Mesendoderm (in vitro differentiated cells): ENCODE measurements around the gene IGF1R.

Experiments
- DNase-seq: peaks from one replicate; pipeline ENCODE4 v3.0.0; 2013
- H2AK5ac ChIP-seq: 2 replicates; pipeline ENCODE4 v1.6.1; 2013; ENCODE audit warnings: low read length, inconsistent platforms
- H2BK120ac ChIP-seq: 2 replicates; pipeline ENCODE4 v1.6.1; 2013; ENCODE audit warnings: low read depth, mild to moderate bottlenecking, low read length, moderate library complexity, mixed read lengths
- H2BK15ac ChIP-seq: replicated peaks from 2 replicates; pipeline ENCODE4 v1.6.1; 2013; ENCODE audit warnings: low read depth, mild to moderate bottlenecking, moderate library complexity
- H2BK5ac ChIP-seq: 2 replicates; pipeline ENCODE4 v1.6.1; 2013; ENCODE audit warnings: low read length, inconsistent platforms
- H3K18ac ChIP-seq: 2 replicates; pipeline ENCODE4 v1.6.1; 2013; ENCODE audit warnings: mild to moderate bottlenecking, low read length, mixed read lengths
- H3K23ac ChIP-seq: one replicate; pipeline ENCODE4 v1.6.1; 2013; ENCODE audit warnings: low read length
- H3K27ac ChIP-seq: 2 replicates; pipeline ENCODE4 v1.5.1; 2013; ENCODE audit warnings: low read depth, mild to moderate bottlenecking, inconsistent platforms, low read length, moderate library complexity
- H3K27me3 ChIP-seq: 2 replicates; pipeline ENCODE4 v1.6.1; 2013; ENCODE audit warnings: low read length, control low read depth, mild to moderate bottlenecking, inconsistent platforms; ENCODE audit not compliant: insufficient read depth, poor library complexity
- H3K36me3 ChIP-seq: 2 replicates; pipeline ENCODE4 v1.6.1; 2013; ENCODE audit warnings: low read length, inconsistent platforms; ENCODE audit not compliant: control insufficient read depth, insufficient read depth
- H3K4ac ChIP-seq: one replicate; pipeline ENCODE4 v1.6.1; 2013; ENCODE audit warnings: low read depth, mild to moderate bottlenecking, low read length, moderate library complexity
- H3K4me1 ChIP-seq: 2 replicates; pipeline ENCODE4 v1.6.1; 2013; ENCODE audit warnings: low read depth, low read length, inconsistent platforms; ENCODE audit not compliant: control insufficient read depth
- H3K4me2 ChIP-seq: 2 replicates; pipeline ENCODE4 v1.6.1; 2013; ENCODE audit warnings: low read length
- H3K4me3 ChIP-seq: 2 replicates; pipeline ENCODE4 v1.5.1; 2013; ENCODE audit warnings: mild to moderate bottlenecking, low read length
- H3K56ac ChIP-seq: one replicate; pipeline ENCODE4 v1.6.1; 2013; ENCODE audit warnings: low read length
- H3K79me1 ChIP-seq: 2 replicates; pipeline ENCODE4 v1.6.1; 2013; ENCODE audit warnings: low read length, inconsistent platforms
- H3K79me2 ChIP-seq: 2 replicates; pipeline ENCODE4 v1.6.1; 2013; ENCODE audit warnings: mild to moderate bottlenecking, low read length; ENCODE audit not compliant: control insufficient read depth, insufficient read depth
- H3K9ac ChIP-seq: 2 replicates; pipeline ENCODE4 v1.6.1; 2013; ENCODE audit warnings: low read length, inconsistent platforms
- H4K5ac ChIP-seq: one replicate; pipeline ENCODE4 v1.6.1; 2013; ENCODE audit warnings: low read length
- H4K8ac ChIP-seq: one replicate; pipeline ENCODE4 v1.6.1; 2013; ENCODE audit warnings: low read depth, mild to moderate bottlenecking, control low read depth, low read length, moderate library complexity
- WGBS: extraction: QIAGEN DNeasy Blood & Tissue Kit; methylation state at CpG from one replicate; pipeline ENCODE4 v1.1.7; 2013; ENCODE audit warnings: low lambda C conversion rate, missing lambda C conversion rate; ENCODE audit not compliant: insufficient coverage; ENCODE audit errors: extremely low coverage; 5-methylcytosine and 5-hydroxymethylcytosine counted together

The IGF1R gene

DNA sequence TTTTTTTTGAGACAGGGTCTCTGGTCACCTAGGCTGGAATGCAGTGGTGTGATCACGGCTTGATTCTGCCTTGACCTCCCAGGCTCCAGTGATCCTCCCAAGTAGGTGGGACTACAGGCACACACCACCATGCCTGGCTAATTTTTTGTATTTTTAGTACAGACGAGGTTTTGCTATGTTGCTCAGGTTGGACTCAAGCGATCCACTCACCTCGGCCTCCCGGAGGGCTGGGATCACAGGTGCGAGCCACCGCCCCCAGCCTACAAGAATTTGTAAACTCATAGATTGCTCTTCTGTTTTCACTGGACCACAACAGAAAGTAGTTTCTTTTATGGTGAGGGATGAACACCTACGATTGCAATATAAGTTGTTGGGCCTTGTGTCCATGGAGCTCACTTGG lies 7.4 kb downstream of the IGF1R start:
- Histone ChIP-seq H2BK5ac (no peak overlapping the region), H3K23ac (no peak overlapping the region)

DNA sequence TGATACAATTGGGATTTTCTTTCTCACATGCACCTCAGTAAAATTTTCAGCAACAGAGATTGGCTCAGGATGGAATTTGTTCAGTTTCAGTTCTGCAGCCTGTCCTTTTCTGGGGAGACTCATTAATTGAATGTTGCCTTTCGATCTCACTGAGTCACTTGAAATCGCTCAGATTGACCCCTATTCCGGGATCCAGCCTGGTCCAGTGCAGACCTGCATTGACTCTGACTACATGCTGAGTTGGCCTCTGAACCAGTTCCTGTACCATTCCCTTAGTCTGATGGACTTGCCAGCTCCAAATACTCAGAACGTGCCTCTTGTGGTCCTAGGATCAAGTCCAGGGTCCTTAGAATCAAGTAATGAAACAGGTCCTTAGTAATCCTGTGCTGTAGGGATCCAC lies 9.4 kb downstream of the IGF1R start:
- Histone ChIP-seq H3K4ac (no peak overlapping the region), H2AK5ac (no peak overlapping the region), H3K27ac (no peak overlapping the region), H3K79me2 (peaks cover 85% of the 10 kb centered on the region), H3K36me3 (no peaks in the 10 kb centered on the region), H3K23ac (no peak overlapping the region), H3K27me3 (no peaks in the 10 kb centered on the region), H4K8ac (no peak overlapping the region), H2BK5ac (no peak overlapping the region), H3K9ac (no peak overlapping the region), H3K79me1 (peaks cover 16% of the 10 kb centered on the region), H3K4me1 (peaks cover 8% of the 10 kb centered on the region), H4K5ac (no peak overlapping the region), H3K4me2 (no peak overlapping the region), H2BK120ac (no peak overlapping the region), H3K4me3 (no peak overlapping the region), H3K56ac (no peak overlapping the region), H3K18ac (no peak overlapping the region), H2BK15ac (no peak overlapping the region)
- no CpG with 5 or more reads among the region's 4 CpGs for WGBS
- no peak for DNase-seq

More for the DNA sequence above, 7.4 kb downstream of the IGF1R start:
- no peak overlapping the region for H2BK120ac ChIP-seq
- peaks cover 9% of the 10 kb centered on the region for H3K4me1 ChIP-seq
- peaks cover 84% of the 10 kb centered on the region for H3K79me2 ChIP-seq
- H3K4me2 ChIP-seq: no peak overlapping the region
- WGBS: no CpG with 5 or more reads among the region's 8 CpGs
- H3K27me3 ChIP-seq: no peaks in the 10 kb centered on the region
- peaks cover 9% of the 10 kb centered on the region for H3K79me1 ChIP-seq
- no peak overlapping the region for H4K5ac ChIP-seq
- DNase-seq: no peak
- H3K56ac ChIP-seq: no peak overlapping the region
- H3K18ac ChIP-seq: no peak overlapping the region
- H3K36me3 ChIP-seq: no peaks in the 10 kb centered on the region
- no peak overlapping the region for H2BK15ac ChIP-seq
- H3K4ac ChIP-seq: no peak overlapping the region
- H4K8ac ChIP-seq: no peak overlapping the region
- no peak overlapping the region for H3K27ac ChIP-seq
- no peak overlapping the region for H2AK5ac ChIP-seq
- no peak overlapping the region for H3K4me3 ChIP-seq
- no peak overlapping the region for H3K9ac ChIP-seq

GRCh38 chr15:98658831-98659699 lies 10.7 kb downstream of the IGF1R start:
- DNase-seq: peak; percentile 55
- no peak overlapping the region for H2BK120ac ChIP-seq
- no peak overlapping the region for H2AK5ac ChIP-seq
- peaks cover 86% of the 10 kb centered on the region for H3K79me2 ChIP-seq
- H3K18ac ChIP-seq: no peak overlapping the region
- no peak overlapping the region for H4K8ac ChIP-seq
- no CpG with 5 or more reads among the region's 7 CpGs for WGBS
- no peak overlapping the region for H3K4ac ChIP-seq
- H3K4me1 ChIP-seq: peaks cover 11% of the 10 kb centered on the region
- H3K9ac ChIP-seq: no peak overlapping the region
- H2BK15ac ChIP-seq: no peak overlapping the region
- no peak overlapping the region for H2BK5ac ChIP-seq
- H3K36me3 ChIP-seq: no peaks in the 10 kb centered on the region
- H3K56ac ChIP-seq: no peak overlapping the region
- no peak overlapping the region for H4K5ac ChIP-seq
- no peaks in the 10 kb centered on the region for H3K27me3 ChIP-seq
- H3K4me2 ChIP-seq: no peak overlapping the region
- no peak overlapping the region for H3K23ac ChIP-seq
- H3K4me3 ChIP-seq: no peak overlapping the region
- peaks cover 27% of the 10 kb centered on the region for H3K79me1 ChIP-seq
- no peak overlapping the region for H3K27ac ChIP-seq

GRCh38 chr15:98660055-98660454 lies 11.7 kb downstream of the IGF1R start:
- Histone ChIP-seq H4K8ac (no peak overlapping the region), H2BK5ac (no peak overlapping the region), H3K27ac (no peak overlapping the region), H3K4me1 (peaks cover 7% of the 10 kb centered on the region), H3K36me3 (no peaks in the 10 kb centered on the region), H3K23ac (no peak overlapping the region), H3K4ac (no peak overlapping the region), H2AK5ac (no peak overlapping the region), H3K4me3 (no peak overlapping the region), H3K79me2 (peaks cover 83% of the 10 kb centered on the region), H3K4me2 (no peak overlapping the region), H2BK120ac (no peak overlapping the region), H3K18ac (no peak overlapping the region), H2BK15ac (no peak overlapping the region), H3K27me3 (no peaks in the 10 kb centered on the region), H3K56ac (no peak overlapping the region), H4K5ac (no peak overlapping the region), H3K9ac (no peak overlapping the region), H3K79me1 (peaks cover 24% of the 10 kb centered on the region)
- no CpG with 5 or more reads among the region's 3 CpGs for WGBS
- DNase-seq: no peak

GRCh38 chr15:98663045-98663444 lies 14.7 kb downstream of the IGF1R start:
- Histone ChIP-seq H3K27ac (no peak overlapping the region), H3K56ac (peak overlapping the region; percentile 15), H3K79me2 (peaks cover 90% of the 10 kb centered on the region), H2AK5ac (no peak overlapping the region), H2BK15ac (no peak overlapping the region), H3K36me3 (no peaks in the 10 kb centered on the region), H3K4ac (no peak overlapping the region), H2BK5ac (no peak overlapping the region), H4K8ac (no peak overlapping the region), H3K4me3 (no peak overlapping the region), H3K18ac (no peak overlapping the region), H3K27me3 (no peaks in the 10 kb centered on the region), H4K5ac (no peak overlapping the region), H3K23ac (no peak overlapping the region), H3K79me1 (peaks cover 28% of the 10 kb centered on the region), H3K9ac (no peak overlapping the region), H2BK120ac (no peak overlapping the region), H3K4me1 (peaks cover 8% of the 10 kb centered on the region), H3K4me2 (no peak overlapping the region)
- no peak for DNase-seq
- no CpG with 5 or more reads among the region's 6 CpGs for WGBS
